Caki2 (cell line): ENCODE results near the gene SLC5A1. TPM values are rescaled to one million over a fixed set of nuclear protein-coding genes. Genes with fewer than 3 reads are reported as not detected.
"Not testable (repeated sequence)": the region's sequence is repeated elsewhere in the genome, so short reads cannot be mapped to it uniquely, and the experiment has no call there.

Experiments
- DNase-seq: peaks from one replicate; pipeline ENCODE4 v3.0.0-alpha.2; 2015; ENCODE audit warnings: low read depth
- in situ Hi-C: cut with HindIII; loops from 2 replicates; pipeline ENCODE4 v1.10.0; 2016; ENCODE audit warnings: low sequenced_read_pairs, low pct_unique_long_range_greater_than_20kb, mixed read lengths
- total RNA-seq: library from RNA; depleted of rRNA; stranded (reverse); fragments of >200 nt; shearing (Covaris generic); gene quantifications from 2 replicates; pipeline ENCODE4 v1.2.3, GENCODE V29; 2014; ENCODE audit warnings: low replicate concordance

SLC5A1 gene
- total RNA-seq, 1 experiment from 2014 or later = not detected

GRCh38 chr22:32132126-32132525 lies 89.1 kb downstream of the SLC5A1 start:
- no peak for DNase-seq
- in situ Hi-C loops = no loop called here

- in situ Hi-C loops = no loop called here
- DNase-seq = no peak
These were observed 89.7 kb downstream of the SLC5A1 start for GRCh38 chr22:32132783-32133182.

GRCh38 chr22:32134796-32135195 lies 91.7 kb downstream of the SLC5A1 start:
- in situ Hi-C loops, DNase-seq: not testable (repeated sequence)

GRCh38 chr22:32135958-32136357 lies 92.9 kb downstream of the SLC5A1 start:
- DNase-seq = peak; percentile 84

GRCh38 chr22:32136881-32137280 lies 93.8 kb downstream of the SLC5A1 start:
- DNase-seq, in situ Hi-C loops: not testable (repeated sequence)

More at GRCh38 chr22:32135958-32136357, 92.9 kb downstream of the SLC5A1 start:
- in situ Hi-C loops = not testable (repeated sequence)

- in situ Hi-C loops = not testable (repeated sequence)
- DNase-seq = peak; percentile 70
These were observed 94.8 kb downstream of the SLC5A1 start for GRCh38 chr22:32137731-32138324.

- DNase-seq, in situ Hi-C loops: not testable (repeated sequence)
These were observed 95.5 kb downstream of the SLC5A1 start for GRCh38 chr22:32138576-32138975.

- in situ Hi-C loops, DNase-seq: not testable (repeated sequence)
These were observed 97.6 kb downstream of the SLC5A1 start for GRCh38 chr22:32140688-32141087.

- in situ Hi-C loops = no loop called here
- no peak for DNase-seq
These were observed 99.5 kb downstream of the SLC5A1 start for GRCh38 chr22:32142600-32142999.

GRCh38 chr22:32144496-32145274 lies 101.6 kb downstream of the SLC5A1 start:
- in situ Hi-C loops = no loop called here
- no peak for DNase-seq

- DNase-seq, in situ Hi-C loops: not testable (repeated sequence)
These were observed 104.1 kb downstream of the SLC5A1 start for GRCh38 chr22:32147128-32147527.

- in situ Hi-C loops, DNase-seq: not testable (repeated sequence)
These were observed 105.3 kb downstream of the SLC5A1 start for GRCh38 chr22:32148372-32148771.

- in situ Hi-C loops, DNase-seq: not testable (repeated sequence)
These were observed 107.6 kb downstream of the SLC5A1 start for GRCh38 chr22:32150647-32151046.

- in situ Hi-C loops, DNase-seq: not testable (repeated sequence)
These were observed 108.6 kb downstream of the SLC5A1 start for GRCh38 chr22:32151641-32152040.

- DNase-seq, in situ Hi-C loops: not testable (repeated sequence)
These were observed 111.7 kb downstream of the SLC5A1 start for GRCh38 chr22:32154727-32155126.

- DNase-seq, in situ Hi-C loops: not testable (repeated sequence)
These were observed 114.6 kb downstream of the SLC5A1 start for GRCh38 chr22:32157632-32158031.

GRCh38 chr22:32158712-32159533 lies 115.9 kb downstream of the SLC5A1 start, which contains the start of gene C22orf42:
TSS of gene C22orf42 (minus strand) at chr22:32159303. CDS start at chr22:32159215, 88 bp downstream.
- in situ Hi-C loops = no loop called here
- no peak for DNase-seq

GRCh38 chr22:32160411-32160810 lies 117.3 kb downstream of the SLC5A1 start:
- DNase-seq, in situ Hi-C loops: not testable (repeated sequence)
